ENCODE data around the gene SLC45A3.

The SLC45A3 gene

GRCh38 chr1:205610901-205611466, 69.3 kb downstream of the SLC45A3 start:
- DNase-seq (ENCODE audit: low read depth in 2 of 2) = no peak

GRCh38 chr1:205610036-205610435, 70.3 kb downstream of the SLC45A3 start:
- DNase-seq (ENCODE audit: low read depth in 2 of 2) = no peak

All from stimulated activated CD4-positive, alpha-beta T cell treated with anti-CD3 and anti-CD28 coated beads, Interleukin-15, amount 100 ng/mL, for 48 hours (primary cell).